ENCODE results near the gene CHST3. TPM values are rescaled to one million over a fixed set of nuclear protein-coding genes. Genes with fewer than 3 reads are reported as not detected.

CHST3 gene
- polyA plus RNA-seq, 1 donor (not counting 4 experiments of a cell fraction or from before 2014, with no cell fraction given), result 12.0 TPM

DNA sequence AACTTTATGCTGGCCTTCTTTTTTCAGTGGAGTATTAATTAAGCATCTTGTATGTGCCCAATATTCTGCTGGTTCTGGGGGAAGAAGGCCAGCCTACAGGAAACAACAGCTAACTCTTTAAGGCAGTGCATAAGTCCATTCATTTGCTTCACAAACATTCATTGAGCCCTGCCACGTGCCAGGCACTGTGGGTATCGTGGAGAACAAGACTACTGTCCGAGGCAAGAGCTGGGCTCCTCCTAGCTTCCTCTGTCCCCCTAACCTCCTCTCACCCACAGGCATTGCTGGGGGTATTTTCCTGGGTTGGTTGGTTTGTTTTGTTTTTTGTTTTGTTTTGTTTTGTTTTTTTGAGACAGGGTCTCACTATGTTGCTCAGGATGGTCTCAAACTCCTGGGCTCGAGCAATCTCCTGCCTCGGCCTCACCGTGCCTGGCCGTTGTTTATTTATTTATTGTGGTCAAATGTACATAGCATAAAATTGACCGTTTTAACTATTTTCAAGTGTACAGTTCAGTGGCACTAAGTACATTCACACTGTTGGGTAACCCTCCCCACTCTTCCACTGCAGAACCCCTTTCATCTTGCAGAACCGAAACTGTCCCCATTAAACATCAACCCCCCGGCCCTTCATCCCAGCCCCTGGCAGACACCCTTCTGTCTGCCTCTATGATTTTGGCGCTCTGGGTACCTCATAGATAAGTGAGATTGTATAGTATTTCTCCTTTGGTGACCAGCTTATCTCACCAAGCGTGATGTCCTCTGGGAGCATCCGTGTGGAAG is 32.6 kb downstream of the CHST3 start:
- no peaks in the 10 kb centered on the region for H3K9me1 ChIP-seq (ENCODE audit: control insufficient read depth, extremely low read depth, insufficient read depth, low read length)
- H3K4me3 ChIP-seq (ENCODE audit: control insufficient read depth in 2 of 3, extremely low read depth in 1 of 3, insufficient read depth in 2 of 3, low read depth in 1 of 3, low read length in 3 of 3), result no peak overlapping the region
- H4K20me1 ChIP-seq (ENCODE audit: control insufficient read depth, extremely low read depth, insufficient read depth, low read length), result no peaks in the 10 kb centered on the region
- no peaks in the 10 kb centered on the region for H3K27me3 ChIP-seq (ENCODE audit: control insufficient read depth, extremely low read depth, insufficient read depth, low read length)
- H3K9me3 ChIP-seq (ENCODE audit: control insufficient read depth, low read depth, low read length), result no peaks in the 10 kb centered on the region
- peaks cover 44% of the 10 kb centered on the region for H3K4me1 ChIP-seq (ENCODE audit: control insufficient read depth, extremely low read depth, insufficient read depth, low read length)
- no peak overlapping the region for H3K4me2 ChIP-seq (ENCODE audit: control insufficient read depth, extremely low read depth, insufficient read depth, low read depth, low read length)
- dilution Hi-C loops (cut with MboI; ENCODE audit: extremely low pct_ligation_motif_present, low sequenced_read_pairs), result no loop called here
- no peak overlapping the region for H3K9ac ChIP-seq (ENCODE audit: control insufficient read depth, extremely low read depth, insufficient read depth, low read length)
- H2AFZ ChIP-seq (ENCODE audit: control insufficient read depth, low read length), result no peak overlapping the region
- peaks cover 60% of the 10 kb centered on the region for H3K79me2 ChIP-seq (ENCODE audit: control insufficient read depth, insufficient read depth, low read length)
- H3K36me3 ChIP-seq (ENCODE audit: control insufficient read depth in 2 of 2, extremely low read depth in 1 of 2, insufficient read depth in 2 of 2, low read length in 2 of 2), result peaks cover 1 to 4% of the 10 kb centered on the region in 2 experiments
- no peak for DNase-seq (ENCODE audit: low read depth, low spot score)
- FAIRE-seq, result no peak
- no peak overlapping the region for H3K27ac ChIP-seq (ENCODE audit: control insufficient read depth, insufficient read depth, low read length)
- TF ChIP-seq, protein P1, sequence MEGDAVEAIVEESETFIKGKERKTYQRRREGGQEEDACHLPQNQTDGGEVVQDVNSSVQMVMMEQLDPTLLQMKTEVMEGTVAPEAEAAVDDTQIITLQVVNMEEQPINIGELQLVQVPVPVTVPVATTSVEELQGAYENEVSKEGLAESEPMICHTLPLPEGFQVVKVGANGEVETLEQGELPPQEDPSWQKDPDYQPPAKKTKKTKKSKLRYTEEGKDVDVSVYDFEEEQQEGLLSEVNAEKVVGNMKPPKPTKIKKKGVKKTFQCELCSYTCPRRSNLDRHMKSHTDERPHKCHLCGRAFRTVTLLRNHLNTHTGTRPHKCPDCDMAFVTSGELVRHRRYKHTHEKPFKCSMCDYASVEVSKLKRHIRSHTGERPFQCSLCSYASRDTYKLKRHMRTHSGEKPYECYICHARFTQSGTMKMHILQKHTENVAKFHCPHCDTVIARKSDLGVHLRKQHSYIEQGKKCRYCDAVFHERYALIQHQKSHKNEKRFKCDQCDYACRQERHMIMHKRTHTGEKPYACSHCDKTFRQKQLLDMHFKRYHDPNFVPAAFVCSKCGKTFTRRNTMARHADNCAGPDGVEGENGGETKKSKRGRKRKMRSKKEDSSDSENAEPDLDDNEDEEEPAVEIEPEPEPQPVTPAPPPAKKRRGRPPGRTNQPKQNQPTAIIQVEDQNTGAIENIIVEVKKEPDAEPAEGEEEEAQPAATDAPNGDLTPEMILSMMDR (optimal IDR thresholded peaks at IDR 0.05 in 1 of 3, IDR thresholded peaks at IDR 0.05 in 1 of 3, conservative IDR thresholded peaks at IDR 0.05 in 1 of 3; ENCODE audit: extremely low read depth in 1 of 3, insufficient read depth in 2 of 3, low read length in 3 of 3), result no peak
- TF ChIP-seq EZH2 (IDR thresholded peaks at IDR 0.05; ENCODE audit: low read length), result no peak

DNA sequence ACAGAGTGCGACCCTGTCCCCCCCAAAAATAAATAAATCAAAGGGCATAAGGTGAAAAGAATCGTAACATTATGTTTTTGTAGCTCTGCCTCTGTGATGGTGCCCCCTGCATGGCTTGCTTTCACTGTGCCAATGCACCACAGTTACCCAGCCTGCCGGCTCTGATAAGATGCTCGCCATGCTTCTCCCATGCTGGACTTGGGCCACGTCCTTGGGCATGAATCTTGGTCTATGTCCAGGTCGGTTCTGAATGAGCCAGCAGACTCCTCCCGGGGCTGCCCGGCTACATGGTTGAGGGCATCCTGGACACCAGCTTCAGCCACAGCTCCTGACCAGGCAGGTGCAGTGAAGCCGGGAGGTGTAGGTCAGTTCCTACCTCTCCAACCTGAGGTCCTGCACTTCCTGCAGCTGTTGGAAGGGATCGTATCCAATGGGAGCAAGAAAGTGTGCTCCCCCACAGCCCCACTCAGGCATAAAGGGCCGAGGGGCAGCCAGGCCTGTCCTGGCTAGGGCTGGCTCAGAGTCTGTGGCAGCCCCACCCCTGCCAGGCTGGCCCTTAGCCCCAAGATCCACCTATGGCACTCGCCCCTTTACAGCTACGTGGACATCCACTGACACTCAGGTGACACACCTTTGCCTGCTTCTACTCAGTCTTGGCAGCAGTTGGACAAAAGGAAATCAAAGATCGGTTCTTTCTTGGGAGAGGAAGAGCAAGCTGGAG is 34.1 kb downstream of the CHST3 start:
- dilution Hi-C loops (cut with MboI; ENCODE audit: extremely low pct_ligation_motif_present, low sequenced_read_pairs), result no loop called here
- H2AFZ ChIP-seq (ENCODE audit: control insufficient read depth, low read length), result peak overlapping the region; percentile 24
- peaks cover 3 to 4% of the 10 kb centered on the region in 2 experiments for H3K36me3 ChIP-seq (ENCODE audit: control insufficient read depth in 2 of 2, extremely low read depth in 1 of 2, insufficient read depth in 2 of 2, low read length in 2 of 2)
- FAIRE-seq, result peak; percentile 43
- H3K27ac ChIP-seq (ENCODE audit: control insufficient read depth, insufficient read depth, low read length), result peak overlapping the region; percentile 85
- peak overlapping the region in 2 of 3 experiments; percentile 36 to 43 for H3K4me3 ChIP-seq (ENCODE audit: control insufficient read depth in 2 of 3, extremely low read depth in 1 of 3, insufficient read depth in 2 of 3, low read depth in 1 of 3, low read length in 3 of 3)
- no peaks in the 10 kb centered on the region for H3K9me3 ChIP-seq (ENCODE audit: control insufficient read depth, low read depth, low read length)
- peaks cover 60% of the 10 kb centered on the region for H3K79me2 ChIP-seq (ENCODE audit: control insufficient read depth, insufficient read depth, low read length)
- DNase-seq (ENCODE audit: low read depth, low spot score), result no peak
- peak overlapping the region; percentile 70 for H3K9ac ChIP-seq (ENCODE audit: control insufficient read depth, extremely low read depth, insufficient read depth, low read length)
- H3K4me2 ChIP-seq (ENCODE audit: control insufficient read depth, extremely low read depth, insufficient read depth, low read depth, low read length), result peak overlapping the region; percentile 88
- H3K9me1 ChIP-seq (ENCODE audit: control insufficient read depth, extremely low read depth, insufficient read depth, low read length), result no peaks in the 10 kb centered on the region
- H3K27me3 ChIP-seq (ENCODE audit: control insufficient read depth, extremely low read depth, insufficient read depth, low read length), result no peaks in the 10 kb centered on the region
- peaks cover 44% of the 10 kb centered on the region for H3K4me1 ChIP-seq (ENCODE audit: control insufficient read depth, extremely low read depth, insufficient read depth, low read length)
- no peaks in the 10 kb centered on the region for H4K20me1 ChIP-seq (ENCODE audit: control insufficient read depth, extremely low read depth, insufficient read depth, low read length)
- TF ChIP-seq, protein P1 (optimal IDR thresholded peaks at IDR 0.05 in 1 of 3, IDR thresholded peaks at IDR 0.05 in 1 of 3, conservative IDR thresholded peaks at IDR 0.05 in 1 of 3; ENCODE audit: extremely low read depth in 1 of 3, insufficient read depth in 2 of 3, low read length in 3 of 3), result no peak
- TF ChIP-seq EZH2 (IDR thresholded peaks at IDR 0.05; ENCODE audit: low read length), result no peak

Measured in keratinocyte (primary cell).